Measurements from ENCODE around the gene OR8G5. TPM values are rescaled to one million over a fixed set of nuclear protein-coding genes. Genes with fewer than 3 reads are reported as not detected.

Gene OR8G5
- total and polyA plus RNA-seq, 4 donors = not detected

DNA sequence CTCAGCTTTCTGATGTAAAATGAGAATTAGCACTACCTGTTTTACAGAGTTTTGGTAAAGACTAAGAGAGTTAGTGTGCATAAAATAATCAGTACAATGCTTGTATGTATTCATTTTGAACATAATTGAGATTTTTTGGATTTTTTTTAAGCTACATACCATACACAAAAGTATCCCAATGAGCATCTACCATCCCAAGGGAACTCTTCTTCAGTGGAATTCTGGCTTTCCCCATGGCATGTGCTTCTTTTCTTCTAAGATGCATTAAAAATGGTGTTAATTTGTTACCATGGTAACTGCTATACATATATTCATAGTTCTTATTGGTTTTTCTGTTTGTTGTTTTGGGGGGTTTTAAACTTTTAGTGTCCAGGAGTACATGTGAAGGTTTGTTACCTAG is 39.8 kb downstream of the OR8G5 start:
- peaks cover 0 to 2% (median 0%) of the 10 kb centered on the region in 4 donors for H3K27me3 ChIP-seq (ENCODE audit: control insufficient read depth in 4 of 4, insufficient read depth in 4 of 4, low read length in 3 of 4)
- H3K9me3 ChIP-seq (ENCODE audit: control insufficient read depth in 4 of 4, low read length in 3 of 4) = no peaks in the 10 kb centered on the region
- TF ChIP-seq FOXA2 (IDR thresholded peaks at IDR 0.05) (no peak), HNF4A (conservative IDR thresholded peaks at IDR 0.05) (no peak), TAF1 (conservative IDR thresholded peaks at IDR 0.05) (no peak), JUND (IDR thresholded peaks at IDR 0.05) (no peak), RAD21 (IDR thresholded peaks at IDR 0.05) (no peak), MAX (IDR thresholded peaks at IDR 0.05) (no peak), EGR1 (IDR thresholded peaks at IDR 0.05; ENCODE audit: low read depth in 2 of 2) (no peak)
- DNase-seq (ENCODE audit: low spot score) = no peak
- H3K36me3 ChIP-seq (ENCODE audit: control insufficient read depth in 4 of 4, insufficient read depth in 3 of 4, low read depth in 1 of 4, low read length in 3 of 4) = no peaks in the 10 kb centered on the region
- no peaks in the 10 kb centered on the region for H3K4me1 ChIP-seq (ENCODE audit: control insufficient read depth in 4 of 4, insufficient read depth in 4 of 4, low read length in 3 of 4)
- no peak overlapping the region for H3K4me3 ChIP-seq (ENCODE audit: low read depth in 1 of 3, low read length in 3 of 3)
- H3K9ac ChIP-seq (ENCODE audit: low read depth in 1 of 2, low read length in 2 of 2) = no peak overlapping the region
- H3K27ac ChIP-seq (ENCODE audit: low read depth in 1 of 2, low read length in 2 of 2) = no peak overlapping the region

DNA sequence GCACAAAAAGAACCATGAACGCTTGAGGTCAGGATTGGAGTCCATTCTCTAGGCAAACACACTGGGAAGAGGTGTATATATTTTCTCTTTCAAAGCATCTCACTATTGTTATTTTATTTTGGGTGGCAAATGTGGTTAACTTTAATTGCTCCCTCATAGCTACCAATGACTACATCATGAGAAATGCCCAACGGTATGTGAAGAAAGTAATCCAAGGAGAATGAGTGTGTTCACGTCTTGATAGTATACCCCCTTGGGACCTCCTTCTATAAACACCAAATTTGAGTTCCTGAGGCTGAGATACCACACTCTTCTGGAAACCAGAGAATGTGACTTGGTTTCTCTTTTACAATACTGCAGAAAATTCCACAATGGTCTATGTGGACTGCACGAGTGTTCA is 41.7 kb downstream of the OR8G5 start:
- no peaks in the 10 kb centered on the region for H3K27me3 ChIP-seq (ENCODE audit: control insufficient read depth in 4 of 4, insufficient read depth in 4 of 4, low read length in 3 of 4)
- no peak overlapping the region for H3K27ac ChIP-seq (ENCODE audit: low read depth in 1 of 2, low read length in 2 of 2)
- no peaks in the 10 kb centered on the region for H3K9me3 ChIP-seq (ENCODE audit: control insufficient read depth in 4 of 4, low read length in 3 of 4)
- H3K4me1 ChIP-seq (ENCODE audit: control insufficient read depth in 4 of 4, insufficient read depth in 4 of 4, low read length in 3 of 4) = no peaks in the 10 kb centered on the region
- H3K9ac ChIP-seq (ENCODE audit: low read depth in 1 of 2, low read length in 2 of 2) = no peak overlapping the region
- no peak for TF ChIP-seq EGR1 (IDR thresholded peaks at IDR 0.05; ENCODE audit: low read depth in 2 of 2)
- no peak for TF ChIP-seq SP1 (IDR thresholded peaks at IDR 0.05)
- no peak for TF ChIP-seq FOXA2 (IDR thresholded peaks at IDR 0.05)
- no peak for DNase-seq (ENCODE audit: low spot score)
- no peaks in the 10 kb centered on the region for H3K36me3 ChIP-seq (ENCODE audit: control insufficient read depth in 4 of 4, insufficient read depth in 3 of 4, low read depth in 1 of 4, low read length in 3 of 4)
- no peak overlapping the region for H3K4me3 ChIP-seq (ENCODE audit: low read depth in 1 of 3, low read length in 3 of 3)
- 81% methylated on average over 4 of the region's 4 CpGs for WGBS

- no peak for DNase-seq (ENCODE audit: low spot score)
- Histone ChIP-seq H3K27me3 (ENCODE audit: control insufficient read depth in 4 of 4, insufficient read depth in 4 of 4, low read length in 3 of 4) (no peaks in the 10 kb centered on the region), H3K4me3 (ENCODE audit: low read depth in 1 of 3, low read length in 3 of 3) (no peak overlapping the region), H3K4me1 (ENCODE audit: control insufficient read depth in 4 of 4, insufficient read depth in 4 of 4, low read length in 3 of 4) (peaks cover 0 to under 1% (median 0%) of the 10 kb centered on the region in 4 donors), H3K36me3 (ENCODE audit: control insufficient read depth in 4 of 4, insufficient read depth in 3 of 4, low read depth in 1 of 4, low read length in 3 of 4) (no peaks in the 10 kb centered on the region), H3K9ac (ENCODE audit: low read depth in 1 of 2, low read length in 2 of 2) (no peak overlapping the region), H3K27ac (ENCODE audit: low read depth in 1 of 2, low read length in 2 of 2) (no peak overlapping the region), H3K9me3 (ENCODE audit: control insufficient read depth in 4 of 4, low read length in 3 of 4) (no peaks in the 10 kb centered on the region)
- WGBS = 88% methylated on average over 3 of the region's 3 CpGs
- no peak for TF ChIP-seq TAF1 (conservative IDR thresholded peaks at IDR 0.05)
- peak in 1 of 2 donors; percentile 35 for TF ChIP-seq EGR1 (IDR thresholded peaks at IDR 0.05; ENCODE audit: low read depth in 2 of 2)
- no peak for TF ChIP-seq FOXA2 (IDR thresholded peaks at IDR 0.05)
- peak in 1 of 2 donors; percentile 95 for TF ChIP-seq JUND (IDR thresholded peaks at IDR 0.05)
- no peak for TF ChIP-seq HNF4A (conservative IDR thresholded peaks at IDR 0.05)
These were observed 45.4 kb downstream of the OR8G5 start for GRCh38 chr11:124301548-124301947.

DNA sequence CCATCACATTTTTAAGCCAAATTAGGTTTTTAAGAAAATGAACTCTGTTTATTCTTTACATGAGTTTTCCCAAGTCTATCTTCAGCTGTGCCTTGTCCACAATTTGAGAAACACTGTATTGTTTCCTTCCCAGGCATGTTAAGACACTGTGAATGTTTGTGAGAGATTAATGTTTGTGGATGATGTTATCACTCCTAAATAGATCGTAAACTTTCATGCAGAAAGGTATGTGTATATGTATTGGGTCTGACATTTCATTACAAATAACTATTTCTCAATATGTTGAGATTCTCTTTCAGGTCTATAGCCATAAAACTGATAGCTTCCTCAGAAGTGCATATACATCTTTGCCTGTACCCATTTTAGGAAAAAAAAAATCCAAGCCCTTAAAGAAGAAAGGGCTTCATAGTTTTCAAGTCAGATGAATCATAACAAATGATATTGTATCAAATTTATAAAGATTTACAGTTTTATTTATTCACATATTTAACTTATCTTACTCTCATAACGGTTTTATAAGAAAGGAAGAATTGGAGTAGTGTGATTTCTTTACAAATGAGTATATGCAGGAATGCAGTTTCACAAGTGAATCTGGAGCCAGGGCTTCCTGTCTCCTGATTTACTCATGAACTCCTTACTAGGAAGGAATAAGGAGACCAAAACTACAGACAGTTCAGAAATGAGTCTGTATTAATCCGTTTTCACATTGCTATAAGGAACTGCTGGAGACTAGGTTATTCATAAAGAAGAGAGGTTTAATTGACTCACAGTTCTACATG is 46.4 kb downstream of the OR8G5 start:
- H3K27me3 ChIP-seq (ENCODE audit: control insufficient read depth in 4 of 4, insufficient read depth in 4 of 4, low read length in 3 of 4) = no peaks in the 10 kb centered on the region
- H3K4me3 ChIP-seq (ENCODE audit: low read depth in 1 of 3, low read length in 3 of 3) = no peak overlapping the region
- H3K27ac ChIP-seq (ENCODE audit: low read depth in 1 of 2, low read length in 2 of 2) = no peak overlapping the region
- H3K36me3 ChIP-seq (ENCODE audit: control insufficient read depth in 4 of 4, insufficient read depth in 3 of 4, low read depth in 1 of 4, low read length in 3 of 4) = no peaks in the 10 kb centered on the region
- H3K9ac ChIP-seq (ENCODE audit: low read depth in 1 of 2, low read length in 2 of 2) = no peak overlapping the region
- TF ChIP-seq TAF1 (conservative IDR thresholded peaks at IDR 0.05) = no peak
- TF ChIP-seq CTCF (IDR thresholded peaks at IDR 0.05; ENCODE audit: low read depth, low read length, missing input control) = no peak
- TF ChIP-seq JUND (IDR thresholded peaks at IDR 0.05) = no peak
- no peak for TF ChIP-seq RAD21 (IDR thresholded peaks at IDR 0.05)
- TF ChIP-seq MAX (IDR thresholded peaks at IDR 0.05) = no peak
- no peak for TF ChIP-seq GABPA (IDR thresholded peaks at IDR 0.05 in 1 of 2, conservative IDR thresholded peaks at IDR 0.05 in 1 of 2)
- TF ChIP-seq NR2F2 (IDR thresholded peaks at IDR 0.05) = no peak
- TF ChIP-seq RXRA (IDR thresholded peaks at IDR 0.05) = no peak
- no peak for TF ChIP-seq ATF3 (IDR thresholded peaks at IDR 0.05)
- no peak for TF ChIP-seq SP1 (IDR thresholded peaks at IDR 0.05)
- no peak for TF ChIP-seq YY1 (IDR thresholded peaks at IDR 0.05)
- TF ChIP-seq HNF4G (IDR thresholded peaks at IDR 0.05) = no peak
- TF ChIP-seq EGR1 (IDR thresholded peaks at IDR 0.05; ENCODE audit: low read depth in 2 of 2) = no peak
- 58% methylated on average over 3 of the region's 3 CpGs for WGBS
- no peaks in the 10 kb centered on the region for H3K9me3 ChIP-seq (ENCODE audit: control insufficient read depth in 4 of 4, low read length in 3 of 4)
- peaks cover 0 to 10% (median 3%) of the 10 kb centered on the region in 4 donors for H3K4me1 ChIP-seq (ENCODE audit: control insufficient read depth in 4 of 4, insufficient read depth in 4 of 4, low read length in 3 of 4)
- DNase-seq (ENCODE audit: low spot score) = no peak
